Smooth muscle cell (in vitro differentiated cells): ENCODE results near the gene SNCG. TPM values are rescaled to one million over a fixed set of nuclear protein-coding genes. Genes with fewer than 3 reads are reported as not detected.
"Not testable (repeated sequence)": the region's sequence is repeated elsewhere in the genome, so short reads cannot be mapped to it uniquely, and the experiment has no call there.

Source experiments
- DNase-seq: peaks from one replicate; lab custom pipeline; 2025; ENCODE audit not compliant: unreplicated experiment; lab: John Stamatoyannopoulos, UW
- H2AFZ ChIP-seq: fragments of 200-600 bp; sonication (generic); 2 replicates; pipeline ENCODE4 v1.6.0; 2016; ENCODE audit warnings: antibody characterized with exemption, low read depth, mild to moderate bottlenecking
- H3F3A ChIP-seq: fragments of 200-600 bp; sonication (generic); 2 replicates; pipeline ENCODE4 v1.6.0; 2017; ENCODE audit warnings: antibody characterized with exemption, low read depth
- H3K27ac ChIP-seq: fragments of 200-600 bp; sonication (generic); 2 replicates; pipeline ENCODE4 v1.5.1; 2016; ENCODE audit warnings: low read depth, mild to moderate bottlenecking
- H3K27me3 ChIP-seq: fragments of 200-600 bp; sonication (generic); 2 replicates; pipeline ENCODE4 v1.6.1; 2016; ENCODE audit warnings: low read depth, mild to moderate bottlenecking
- H3K36me3 ChIP-seq: fragments of 200-600 bp; sonication (generic); 2 replicates; pipeline ENCODE4 v1.5.1; 2016; ENCODE audit warnings: low read depth
- H3K4me1 ChIP-seq: fragments of 200-600 bp; sonication (generic); 2 replicates; pipeline ENCODE4 v1.5.1; 2016; ENCODE audit warnings: low read depth
- H3K4me2 ChIP-seq: fragments of 200-600 bp; sonication (generic); 2 replicates; pipeline ENCODE4 v1.6.0; 2016; ENCODE audit warnings: mild to moderate bottlenecking
- H3K4me3 ChIP-seq: fragments of 200-600 bp; sonication (generic); 2 replicates; pipeline ENCODE4 v1.5.1; 2016; ENCODE audit warnings: mild to moderate bottlenecking
- H3K79me2 ChIP-seq: fragments of 200-600 bp; sonication (generic); 2 replicates; pipeline ENCODE4 v1.6.0; 2016; ENCODE audit warnings: low read depth, mild to moderate bottlenecking
- H3K9ac ChIP-seq: fragments of 200-600 bp; sonication (generic); 2 replicates; pipeline ENCODE4 v1.6.0; 2016; ENCODE audit warnings: low read depth
- H3K9me3 ChIP-seq: fragments of 200-600 bp; sonication (generic); replicated peaks from 2 replicates; pipeline ENCODE4 v1.5.1; 2016; ENCODE audit warnings: low read depth
- H4K20me1 ChIP-seq: fragments of 200-600 bp; sonication (generic); 2 replicates; pipeline ENCODE4 v1.6.0; 2016; ENCODE audit warnings: low read depth
- WGBS: methylation state at CpG from one replicate; pipeline ENCODE4 v1.1.7; 2016; ENCODE audit warnings: low lambda C conversion rate; 5-methylcytosine and 5-hydroxymethylcytosine counted together
- polyA plus RNA-seq: library from polyadenylated mRNA; unstranded; fragments of >200 nt; fragmentation: Nextera tagmentation; extraction: Ambion mirVana; gene quantifications from 2 replicates; pipeline ENCODE4 v1.2.1, GENCODE V29; 2016
- total RNA-seq: library from RNA; depleted of rRNA; stranded (reverse); fragments of >200 nt; gene quantifications from 2 replicates; pipeline ENCODE4 v1.2.3, GENCODE V29; 2014
- TF ChIP-seq, protein P1 (sequence below): fragments of 200-600 bp; sonication (generic); IDR thresholded peaks from 2 replicates; pipeline ENCODE4 v1.5.1; 2017; ENCODE audit warnings: borderline replicate concordance, mild to moderate bottlenecking, antibody characterized with exemption; ENCODE audit not compliant: insufficient read depth, poor library complexity, severe bottlenecking

The SNCG gene
- total and polyA plus RNA-seq, 2 experiments from 2014 or later, result 2.3 to 6.7 TPM

DNA sequence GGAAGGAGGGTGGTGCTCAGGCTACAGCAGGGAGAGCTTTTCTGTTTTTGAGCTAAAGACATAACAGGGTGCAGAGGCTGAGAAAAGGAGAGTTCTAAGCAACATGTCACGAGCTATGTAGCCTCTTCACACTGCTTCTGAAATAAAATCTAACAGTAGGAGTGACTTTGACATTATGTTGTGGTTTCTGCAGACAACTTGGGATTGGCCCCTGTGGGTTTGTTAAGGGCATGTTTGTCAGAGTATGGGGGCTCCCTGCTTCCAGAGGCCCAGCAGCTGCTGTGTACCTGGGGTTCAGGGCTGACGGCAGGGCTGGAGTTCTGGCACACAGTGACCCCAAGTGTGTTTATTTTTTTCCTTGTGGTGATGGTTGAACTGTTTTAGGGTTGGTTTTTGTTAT lies 25.7 kb upstream of the SNCG start:
- Histone ChIP-seq H3K36me3 (no peaks in the 10 kb centered on the region), H3K9me3 (no peaks in the 10 kb centered on the region), H3K4me1 (no peaks in the 10 kb centered on the region), H3K4me3 (no peak overlapping the region), H3K27me3 (no peaks in the 10 kb centered on the region), H4K20me1 (no peaks in the 10 kb centered on the region), H3F3A (peaks cover 10% of the 10 kb centered on the region), H3K4me2 (no peak overlapping the region), H3K9ac (no peak overlapping the region), H3K79me2 (no peaks in the 10 kb centered on the region), H3K27ac (no peak overlapping the region), H2AFZ (no peak overlapping the region)
- 95% methylated on average over 2 of the region's 2 CpGs for WGBS
- TF ChIP-seq, protein P1, sequence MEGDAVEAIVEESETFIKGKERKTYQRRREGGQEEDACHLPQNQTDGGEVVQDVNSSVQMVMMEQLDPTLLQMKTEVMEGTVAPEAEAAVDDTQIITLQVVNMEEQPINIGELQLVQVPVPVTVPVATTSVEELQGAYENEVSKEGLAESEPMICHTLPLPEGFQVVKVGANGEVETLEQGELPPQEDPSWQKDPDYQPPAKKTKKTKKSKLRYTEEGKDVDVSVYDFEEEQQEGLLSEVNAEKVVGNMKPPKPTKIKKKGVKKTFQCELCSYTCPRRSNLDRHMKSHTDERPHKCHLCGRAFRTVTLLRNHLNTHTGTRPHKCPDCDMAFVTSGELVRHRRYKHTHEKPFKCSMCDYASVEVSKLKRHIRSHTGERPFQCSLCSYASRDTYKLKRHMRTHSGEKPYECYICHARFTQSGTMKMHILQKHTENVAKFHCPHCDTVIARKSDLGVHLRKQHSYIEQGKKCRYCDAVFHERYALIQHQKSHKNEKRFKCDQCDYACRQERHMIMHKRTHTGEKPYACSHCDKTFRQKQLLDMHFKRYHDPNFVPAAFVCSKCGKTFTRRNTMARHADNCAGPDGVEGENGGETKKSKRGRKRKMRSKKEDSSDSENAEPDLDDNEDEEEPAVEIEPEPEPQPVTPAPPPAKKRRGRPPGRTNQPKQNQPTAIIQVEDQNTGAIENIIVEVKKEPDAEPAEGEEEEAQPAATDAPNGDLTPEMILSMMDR, result no peak
- no peak for DNase-seq

DNA sequence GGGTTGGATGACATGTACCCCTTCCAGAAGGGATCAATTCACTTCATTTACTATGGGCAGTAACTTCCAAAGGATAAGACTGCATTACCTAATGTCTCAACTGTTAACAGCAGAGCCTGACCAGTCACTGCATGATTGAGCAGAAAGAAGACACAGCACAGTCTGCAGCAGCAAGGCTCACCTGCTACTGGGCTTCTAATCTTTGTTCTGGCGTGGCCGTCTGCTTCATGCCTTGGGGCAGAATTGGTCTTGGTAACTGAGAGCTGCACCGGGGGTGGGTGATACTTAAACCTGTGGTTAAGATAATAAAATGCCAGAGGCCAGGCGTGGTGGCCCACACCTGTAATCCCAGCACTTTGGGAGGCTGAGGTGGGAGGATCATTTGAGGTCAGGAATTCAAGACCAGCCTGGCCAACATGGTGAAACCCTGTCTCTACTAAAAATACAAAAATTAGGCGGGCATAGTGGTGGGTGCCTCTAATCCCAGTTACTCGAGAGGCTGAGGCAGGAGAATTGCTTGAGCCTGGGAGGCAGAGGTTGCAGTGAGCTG lies 24.2 kb upstream of the SNCG start:
- not testable (repeated sequence) for H3K4me1 ChIP-seq, H3K4me3 ChIP-seq, H3K9me3 ChIP-seq, H3K4me2 ChIP-seq, H3K36me3 ChIP-seq, H4K20me1 ChIP-seq, DNase-seq, H3K9ac ChIP-seq, H3K27me3 ChIP-seq, H3K27ac ChIP-seq, H2AFZ ChIP-seq, H3K79me2 ChIP-seq
- H3F3A ChIP-seq, result peaks cover 14% of the 10 kb centered on the region
- WGBS, result 75% methylated on average over 6 of the region's 6 CpGs

DNA sequence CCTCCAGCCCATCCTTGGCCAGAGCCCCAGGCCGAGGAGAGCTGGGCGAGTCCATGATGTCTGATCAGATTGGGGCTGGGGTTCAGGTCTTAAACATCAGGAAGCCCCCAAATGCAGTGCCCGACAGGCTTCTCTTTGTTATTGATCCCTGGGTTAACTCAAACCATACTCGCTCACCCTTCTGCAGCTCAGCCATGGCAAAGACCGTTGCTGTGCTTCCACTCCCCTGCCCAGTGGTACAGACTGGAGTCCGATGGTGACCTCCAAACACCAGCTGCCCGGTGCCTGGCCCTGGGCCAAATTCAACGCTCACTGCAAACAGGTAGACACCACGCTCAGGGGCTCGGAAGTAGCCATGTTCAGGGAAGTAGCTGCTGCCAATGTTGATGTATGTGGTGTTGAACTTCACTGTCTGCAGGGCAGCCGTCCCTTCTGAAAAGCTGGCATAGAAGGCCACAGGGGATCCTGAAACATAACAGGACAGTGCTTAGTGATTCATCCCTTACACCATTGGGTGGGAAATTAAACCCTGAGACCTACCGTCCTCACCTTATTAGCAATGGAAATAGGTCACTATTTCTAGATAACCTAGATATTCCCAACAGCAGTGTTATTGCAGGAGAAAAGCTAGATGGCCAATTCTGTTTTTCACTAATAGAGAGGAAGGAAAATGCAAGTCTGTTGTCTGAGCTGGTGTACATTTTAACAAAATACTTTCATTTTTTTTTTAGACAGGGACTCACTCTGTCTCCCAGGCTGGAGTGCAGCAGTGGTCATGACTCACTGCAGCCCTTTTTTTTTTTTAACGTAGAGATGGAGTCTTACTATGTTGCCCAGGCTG lies 21.5 kb upstream of the SNCG start:
- no peak overlapping the region for H3K4me3 ChIP-seq
- H3K4me2 ChIP-seq, result no peak overlapping the region
- no peaks in the 10 kb centered on the region for H3K9me3 ChIP-seq
- H3K9ac ChIP-seq, result no peak overlapping the region
- no peaks in the 10 kb centered on the region for H4K20me1 ChIP-seq
- H3K27ac ChIP-seq, result no peak overlapping the region
- H3F3A ChIP-seq, result peaks cover 14% of the 10 kb centered on the region
- 85% methylated on average over 13 of the region's 13 CpGs for WGBS
- no peak overlapping the region for H2AFZ ChIP-seq
- no peaks in the 10 kb centered on the region for H3K27me3 ChIP-seq
- no peaks in the 10 kb centered on the region for H3K36me3 ChIP-seq
- H3K4me1 ChIP-seq, result no peaks in the 10 kb centered on the region
- DNase-seq, result no peak
- TF ChIP-seq, protein P1, result no peak
- no peaks in the 10 kb centered on the region for H3K79me2 ChIP-seq

GRCh38 chr10:86937502-86938154 lies 20.8 kb upstream of the SNCG start:
- Histone ChIP-seq H3K4me1 (no peaks in the 10 kb centered on the region), H3K27ac (no peak overlapping the region), H3K36me3 (no peaks in the 10 kb centered on the region), H3K4me2 (no peak overlapping the region), H4K20me1 (no peaks in the 10 kb centered on the region), H3K27me3 (no peaks in the 10 kb centered on the region), H3K9ac (no peak overlapping the region), H3F3A (peaks cover 14% of the 10 kb centered on the region), H3K4me3 (no peak overlapping the region), H3K79me2 (no peaks in the 10 kb centered on the region), H2AFZ (no peak overlapping the region), H3K9me3 (no peaks in the 10 kb centered on the region)
- TF ChIP-seq, protein P1, result no peak
- DNase-seq, result no peak
- 79% methylated on average over 6 of the region's 6 CpGs for WGBS
